MM.1S (cell line): ENCODE results near the gene MMP23B.
"Not testable (repeated sequence)": the region's sequence is repeated elsewhere in the genome, so short reads cannot be mapped to it uniquely, and the experiment has no call there.

Experiments used
- DNase-seq: peaks from one replicate; pipeline ENCODE4 v3.0.0-alpha.2; 2015
- H2AFZ ChIP-seq: fragments of 300-600 bp; sonication (generic); 2 replicates; pipeline ENCODE4 v1.6.0; 2016; ENCODE audit warnings: antibody characterized with exemption, low read length
- H3F3A ChIP-seq: fragments of 300-600 bp; sonication (generic); 2 replicates; pipeline ENCODE4 v1.6.1; 2016; ENCODE audit warnings: mild to moderate bottlenecking, antibody characterized with exemption, low read length, moderate library complexity, mixed read lengths; ENCODE audit not compliant: insufficient read depth
- H3K27ac ChIP-seq: fragments of 300-600 bp; sonication (generic); 2 replicates; pipeline ENCODE4 v1.5.1; 2016; ENCODE audit warnings: mild to moderate bottlenecking, low read length
- H3K27me3 ChIP-seq: fragments of 300-600 bp; sonication (generic); replicated peaks from 2 replicates; pipeline ENCODE4 v1.6.0; 2016; ENCODE audit warnings: low read length; ENCODE audit not compliant: insufficient read depth
- H3K36me3 ChIP-seq: fragments of 300-600 bp; sonication (generic); replicated peaks from 2 replicates; pipeline ENCODE4 v1.6.1; 2016; ENCODE audit warnings: mild to moderate bottlenecking, low read length, mixed read lengths; ENCODE audit not compliant: insufficient read depth
- H3K4me1 ChIP-seq: fragments of 300-600 bp; sonication (generic); 2 replicates; pipeline ENCODE4 v1.6.1; 2016; ENCODE audit warnings: low read length, mixed read lengths
- H3K4me2 ChIP-seq: fragments of 300-600 bp; sonication (generic); 2 replicates; pipeline ENCODE4 v1.6.0; 2016; ENCODE audit warnings: low read depth, low read length
- H3K4me3 ChIP-seq: fragments of 300-600 bp; sonication (generic); 2 replicates; pipeline ENCODE4 v1.5.1; 2016; ENCODE audit warnings: low read length, mixed read lengths
- H3K79me2 ChIP-seq: fragments of 300-600 bp; sonication (generic); 2 replicates; pipeline ENCODE4 v1.6.1; 2016; ENCODE audit warnings: mixed run types, low read length, mixed read lengths
- H3K9ac ChIP-seq: fragments of 300-600 bp; sonication (generic); 2 replicates; pipeline ENCODE4 v1.6.1; 2016; ENCODE audit warnings: low read length, mixed read lengths
- H3K9me2 ChIP-seq: fragments of 300-600 bp; sonication (generic); replicated peaks from 2 replicates; pipeline ENCODE4 v1.6.1; 2016; ENCODE audit warnings: mild to moderate bottlenecking, low read length, mixed read lengths; ENCODE audit not compliant: insufficient read depth
- H3K9me3 ChIP-seq: fragments of 300-600 bp; sonication (generic); replicated peaks from 2 replicates; pipeline ENCODE4 v1.6.1; 2016; ENCODE audit warnings: mild to moderate bottlenecking, low read length, mixed read lengths; ENCODE audit not compliant: insufficient read depth
- H4K20me1 ChIP-seq: fragments of 300-600 bp; sonication (generic); 2 replicates; pipeline ENCODE4 v1.6.1; 2016; ENCODE audit warnings: mild to moderate bottlenecking, low read length, moderate library complexity, mixed read lengths; ENCODE audit not compliant: insufficient read depth
- CTCF ChIP-seq: fragments of 300-600 bp; sonication (generic); IDR thresholded peaks from 2 replicates; pipeline ENCODE4 v1.5.1; 2016; ENCODE audit warnings: antibody characterized with exemption, low read length, mixed read lengths
- EZH2 ChIP-seq: fragments of 300-600 bp; sonication (generic); optimal IDR thresholded peaks from 2 replicates; pipeline ENCODE3; 2017; ENCODE audit warnings: low read depth, mild to moderate bottlenecking, antibody characterized with exemption, low read length, mixed read lengths
- EZH2phosphoT487 ChIP-seq: fragments of 300-600 bp; sonication (generic); IDR thresholded peaks from 2 replicates; pipeline ENCODE4 v1.6.1; 2018; ENCODE audit warnings: antibody characterized with exemption, low read length

Gene MMP23B

GRCh38 chr1:1672181-1672965, 40.4 kb downstream of the MMP23B start:
- Histone ChIP-seq H3K9me2 (no peaks in the 10 kb centered on the region), H3F3A (peaks cover 3% of the 10 kb centered on the region; the same call in 1 of the 2 replicates), H3K79me2 (0 out of 2 replicates have a peak, but pooled peaks cover 6% of the 10 kb centered on the region), H3K4me3 (no peak overlapping the region), H3K27ac (no peak overlapping the region), H4K20me1 (no peaks in the 10 kb centered on the region), H3K4me1 (peaks cover 2% of the 10 kb centered on the region), H3K4me2 (no peak overlapping the region), H3K27me3 (no peaks in the 10 kb centered on the region), H3K9ac (no peak overlapping the region), H3K9me3 (no peaks in the 10 kb centered on the region), H3K36me3 (no peaks in the 10 kb centered on the region), H2AFZ (no peak overlapping the region)
- no peak for DNase-seq
- TF ChIP-seq EZH2, result no peak
- no peak for TF ChIP-seq EZH2phosphoT487
- no peak for TF ChIP-seq CTCF

- not testable (repeated sequence) for H3K36me3 ChIP-seq, H2AFZ ChIP-seq, H3K4me2 ChIP-seq, H4K20me1 ChIP-seq, H3K27me3 ChIP-seq, H3K4me3 ChIP-seq, H3K9me3 ChIP-seq, DNase-seq, H3K9ac ChIP-seq, H3K9me2 ChIP-seq, H3K27ac ChIP-seq
- peaks cover 20% of the 10 kb centered on the region; the same call in 1 of the 2 replicates for H3K79me2 ChIP-seq
- peaks cover 17% of the 10 kb centered on the region for H3F3A ChIP-seq
- H3K4me1 ChIP-seq, result peaks cover 20% of the 10 kb centered on the region
Observed at GRCh38 chr1:1674806-1675205, 42.8 kb downstream of the MMP23B start.

- not testable (repeated sequence) for H3K9me2 ChIP-seq, H4K20me1 ChIP-seq, H3K4me3 ChIP-seq, H2AFZ ChIP-seq, H3K9ac ChIP-seq, H3K27me3 ChIP-seq, H3K36me3 ChIP-seq, DNase-seq, H3K27ac ChIP-seq, H3K9me3 ChIP-seq
- Histone ChIP-seq H3F3A (peaks cover 17% of the 10 kb centered on the region), H3K4me2 (peak overlapping the region; percentile 21; the same call in 1 of the 2 replicates), H3K4me1 (peaks cover 20% of the 10 kb centered on the region), H3K79me2 (peaks cover 21% of the 10 kb centered on the region)
Observed at GRCh38 chr1:1675218-1675617, 43.2 kb downstream of the MMP23B start.

- H4K20me1 ChIP-seq, H3K4me2 ChIP-seq, H3K27me3 ChIP-seq, H3K9me2 ChIP-seq, H3K4me3 ChIP-seq, H3K36me3 ChIP-seq, H3K9me3 ChIP-seq, H2AFZ ChIP-seq, H3K9ac ChIP-seq: not testable (repeated sequence)
- Histone ChIP-seq H3F3A (peaks cover 17% of the 10 kb centered on the region), H3K4me1 (peaks cover 20% of the 10 kb centered on the region), H3K79me2 (peaks cover 29% of the 10 kb centered on the region), H3K27ac (peak overlapping the region; percentile 42; the same call in 1 of the 2 replicates)
- DNase-seq, result peak; percentile 25
Observed at GRCh38 chr1:1676087-1676486, 44.1 kb downstream of the MMP23B start.
